HepG2 (cell line): ENCODE measurements around the gene SOX13. TPM values are rescaled to one million over a fixed set of nuclear protein-coding genes. Genes with fewer than 3 reads are reported as not detected.

ENCODE experiments used
- GATAD2A ChIP-seq: IDR thresholded peaks from 2 replicates; pipeline ENCODE4 v1.6.1; 2016
- HDAC2 ChIP-seq: sonication (generic); formaldehyde crosslinking; IDR thresholded peaks from 2 replicates; pipeline ENCODE4 v1.4.0; 2020; ENCODE audit warnings: missing genetic modification reagents
- KLF15 ChIP-seq: sonication (generic); formaldehyde crosslinking; IDR thresholded peaks from 2 replicates; pipeline ENCODE4 v1.8.1; 2023; ENCODE audit warnings: borderline replicate concordance, mild to moderate bottlenecking, inconsistent platforms, missing genetic modification reagents, mixed read lengths
- NONO ChIP-seq, 2 experiments: fragments of 450-650 bp in 1 of 2; sonication (generic) in 1 of 2; formaldehyde crosslinking in 1 of 2; IDR thresholded peaks in 1 of 2; conservative IDR thresholded peaks in 1 of 2; 2 replicates each; pipeline versions ENCODE4 v1.6.1 to v1.8.0; 2017 to 2022; ENCODE audit warnings: mild to moderate bottlenecking in 1 of 2, missing genetic modification reagents in 1 of 2, moderate library complexity in 1 of 2
- NR2F1 ChIP-seq, 2 experiments: fragments of 450-650 bp in 1 of 2; formaldehyde crosslinking in 1 of 2; IDR thresholded peaks; 2 replicates each; pipeline versions ENCODE4 v1.5.0 to v1.6.1; 2016 to 2020; ENCODE audit warnings: mild to moderate bottlenecking in 1 of 2, missing compliant biosample characterization in 1 of 2, missing genetic modification reagents in 1 of 2, moderate library complexity in 1 of 2
- NR2F2 ChIP-seq: IDR thresholded peaks from 2 replicates; pipeline ENCODE4 v1.6.1; 2012; ENCODE audit warnings: low read depth, inconsistent platforms, borderline replicate concordance
- NR2F6 ChIP-seq, 2 experiments: IDR thresholded peaks; 2 replicates each; pipeline ENCODE4 v1.6.1; 2016; ENCODE audit warnings: antibody characterized with exemption in 1 of 2, mild to moderate bottlenecking in 1 of 2
- PATZ1 ChIP-seq: sonication (generic); formaldehyde crosslinking; IDR thresholded peaks from 2 replicates; pipeline ENCODE4 v1.4.0; 2020; ENCODE audit warnings: missing genetic modification reagents
- RARA ChIP-seq: IDR thresholded peaks from 2 replicates; pipeline ENCODE4 v1.6.1; 2016; ENCODE audit warnings: missing genetic modification reagents, missing compliant biosample characterization
- RXRA ChIP-seq: sonication (generic); formaldehyde crosslinking; IDR thresholded peaks from 2 replicates; pipeline ENCODE4 v1.5.1; 2020; ENCODE audit warnings: missing genetic modification reagents
- SOX13 ChIP-seq, 3 experiments: fragments of 450-650 bp in 1 of 3; sonication (generic) in 1 of 3; formaldehyde crosslinking in 1 of 3; IDR thresholded peaks in 2 of 3; conservative IDR thresholded peaks in 1 of 3; 2 replicates each; pipeline versions ENCODE4 v1.5.0 to v1.6.1; 2016 to 2020; ENCODE audit warnings: antibody characterized with exemption in 1 of 3, mild to moderate bottlenecking in 1 of 3, missing compliant biosample characterization in 1 of 3, missing genetic modification reagents in 1 of 3, moderate library complexity in 1 of 3
- THRA ChIP-seq: sonication (generic); formaldehyde crosslinking; IDR thresholded peaks from 2 replicates; pipeline ENCODE4 v1.4.0; 2020; ENCODE audit warnings: missing genetic modification reagents, borderline replicate concordance
- ZBTB49 ChIP-seq: sonication (generic); formaldehyde crosslinking; IDR thresholded peaks from 2 replicates; pipeline ENCODE4 v1.4.0; 2020; ENCODE audit warnings: missing genetic modification reagents, borderline replicate concordance
- ZNF337 ChIP-seq: sonication (generic); formaldehyde crosslinking; IDR thresholded peaks from 2 replicates; pipeline ENCODE4 v1.5.1; 2020; ENCODE audit warnings: missing genetic modification reagents, low read depth, mild to moderate bottlenecking, borderline replicate concordance
- ZNF484 ChIP-seq: sonication (generic); formaldehyde crosslinking; IDR thresholded peaks from 2 replicates; pipeline ENCODE4 v1.5.1; 2020; ENCODE audit warnings: mild to moderate bottlenecking, low read depth, missing genetic modification reagents, borderline replicate concordance
- ZNF652 ChIP-seq: IDR thresholded peaks from 2 replicates; pipeline ENCODE4 v1.6.1; 2016; ENCODE audit warnings: low read depth, borderline replicate concordance
- ZSCAN22 ChIP-seq: sonication (generic); formaldehyde crosslinking; IDR thresholded peaks from 2 replicates; pipeline ENCODE4 v1.4.0; 2020; ENCODE audit warnings: mild to moderate bottlenecking, missing genetic modification reagents
- polyA plus RNA-seq, 8 experiments: library from polyadenylated mRNA; depleted of rRNA in 3 of 8; stranded (reverse) in 7 of 8; unstranded in 1 of 8; fragments of >200 nt; fragmentation: Illumina TruSeq in 4 of 8; extraction: Trizol in 4 of 8; gene quantifications; 2 replicates each; pipeline versions ENCODE4 v1.2.1 to v1.2.3, GENCODE V29; 2011 to 2016; ENCODE audit warnings: low read depth in 4 of 8, missing spikeins in 1 of 8, mixed read lengths in 1 of 8; ENCODE audit not compliant: insufficient read depth in 1 of 8
- total RNA-seq, 5 experiments: library from RNA; depleted of rRNA; stranded (reverse); fragments of >200 nt; fragmentation: Illumina TruSeq; extraction: Trizol; gene quantifications; 2 replicates each; pipeline ENCODE4 v1.2.3, GENCODE V29; 2016; ENCODE audit warnings: low read depth in 1 of 5
- TF ChIP-seq, protein P1 (sequence below): sonication (generic); formaldehyde crosslinking; IDR thresholded peaks from 2 replicates; pipeline ENCODE4 v1.9.0; 2022; ENCODE audit warnings: low read depth, missing genetic modification reagents
- TF ChIP-seq, protein P2 (sequence below): sonication (generic); formaldehyde crosslinking; IDR thresholded peaks from 2 replicates; pipeline ENCODE4 v1.5.1; 2020; ENCODE audit warnings: missing genetic modification reagents, mild to moderate bottlenecking, borderline replicate concordance

The SOX13 gene
- total and polyA plus RNA-seq, 2 of the 13 experiments (the other 11 are each of a cell fraction or from before 2014, with no cell fraction given): 13.3 to 15.8 TPM

DNA sequence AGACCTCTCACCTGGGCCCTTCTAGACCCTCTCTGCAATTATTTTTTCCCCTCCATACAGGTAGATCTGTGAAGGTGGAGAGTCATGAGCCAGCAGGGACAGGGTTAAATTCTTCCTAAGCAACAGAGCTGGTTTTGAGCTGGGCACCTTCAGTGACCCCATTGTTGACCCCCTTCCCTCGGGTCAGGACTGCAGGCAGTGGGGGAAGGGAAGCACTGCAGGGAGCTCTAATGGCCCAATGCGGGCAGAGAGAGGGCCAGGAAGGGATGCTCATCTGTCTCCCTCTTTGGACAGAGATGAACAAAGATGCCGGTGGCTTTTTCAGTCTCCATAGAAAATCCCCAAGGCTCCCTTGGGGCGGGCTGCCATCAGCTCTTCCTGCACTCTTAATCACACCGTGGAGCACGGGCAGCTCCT lies 21.4 kb downstream of the SOX13 start (continued):
- TF ChIP-seq, protein P1, sequence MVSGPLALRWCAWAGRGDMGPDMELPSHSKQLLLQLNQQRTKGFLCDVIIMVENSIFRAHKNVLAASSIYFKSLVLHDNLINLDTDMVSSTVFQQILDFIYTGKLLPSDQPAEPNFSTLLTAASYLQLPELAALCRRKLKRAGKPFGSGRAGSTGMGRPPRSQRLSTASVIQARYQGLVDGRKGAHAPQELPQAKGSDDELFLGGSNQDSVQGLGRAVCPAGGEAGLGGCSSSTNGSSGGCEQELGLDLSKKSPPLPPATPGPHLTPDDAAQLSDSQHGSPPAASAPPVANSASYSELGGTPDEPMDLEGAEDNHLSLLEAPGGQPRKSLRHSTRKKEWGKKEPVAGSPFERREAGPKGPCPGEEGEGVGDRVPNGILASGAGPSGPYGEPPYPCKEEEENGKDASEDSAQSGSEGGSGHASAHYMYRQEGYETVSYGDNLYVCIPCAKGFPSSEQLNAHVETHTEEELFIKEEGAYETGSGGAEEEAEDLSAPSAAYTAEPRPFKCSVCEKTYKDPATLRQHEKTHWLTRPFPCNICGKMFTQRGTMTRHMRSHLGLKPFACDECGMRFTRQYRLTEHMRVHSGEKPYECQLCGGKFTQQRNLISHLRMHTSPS (CRISPR knock-in tag): peak; percentile 23; the same call in 1 of the 2 replicates
- TF ChIP-seq NR2F1 (CRISPR knock-in tag; IDR thresholded peaks at IDR 0.05) (0 out of 4 replicates have a peak, but pooled peaks of 1 of the 2 experiments have one; percentile 57), NR2F2 (peak; percentile 64; the same call in 1 of the 2 replicates), PATZ1 (CRISPR knock-in tag) (peak; percentile 63; the same call in 1 of the 2 replicates), RXRA (CRISPR knock-in tag) (peak; percentile 71), ZNF337 (CRISPR knock-in tag) (no peak), ZBTB49 (CRISPR knock-in tag) (no peak), SOX13 (IDR thresholded peaks at IDR 0.05) (no peak), SOX13 (CRISPR knock-in tag; conservative IDR thresholded peaks at IDR 0.05 in 1 of 2, IDR thresholded peaks at IDR 0.05 in 1 of 2) (peak in 1 of 2 experiments; percentile 39; a peak in 2 of 4 replicates), RARA (peak; percentile 72), ZNF484 (no peak), NONO (IDR thresholded peaks at IDR 0.05) (no peak), NONO (CRISPR knock-in tag; conservative IDR thresholded peaks at IDR 0.05) (peak; percentile 42; the same call in 1 of the 2 replicates), HDAC2 (CRISPR knock-in tag) (0 out of 2 replicates have a peak, but pooled peaks have one; percentile 16), NR2F6 (IDR thresholded peaks at IDR 0.05) (peak; percentile 88), NR2F6 (CRISPR knock-in tag; IDR thresholded peaks at IDR 0.05) (peak; percentile 85), ZNF652 (CRISPR knock-in tag) (peak; percentile 93), GATAD2A (CRISPR knock-in tag) (peak; percentile 53; the same call in 1 of the 2 replicates), THRA (CRISPR knock-in tag) (peak; percentile 57; the same call in 1 of the 2 replicates), ZSCAN22 (CRISPR knock-in tag) (no peak), KLF15 (CRISPR knock-in tag) (no peak)
- TF ChIP-seq, protein P2, sequence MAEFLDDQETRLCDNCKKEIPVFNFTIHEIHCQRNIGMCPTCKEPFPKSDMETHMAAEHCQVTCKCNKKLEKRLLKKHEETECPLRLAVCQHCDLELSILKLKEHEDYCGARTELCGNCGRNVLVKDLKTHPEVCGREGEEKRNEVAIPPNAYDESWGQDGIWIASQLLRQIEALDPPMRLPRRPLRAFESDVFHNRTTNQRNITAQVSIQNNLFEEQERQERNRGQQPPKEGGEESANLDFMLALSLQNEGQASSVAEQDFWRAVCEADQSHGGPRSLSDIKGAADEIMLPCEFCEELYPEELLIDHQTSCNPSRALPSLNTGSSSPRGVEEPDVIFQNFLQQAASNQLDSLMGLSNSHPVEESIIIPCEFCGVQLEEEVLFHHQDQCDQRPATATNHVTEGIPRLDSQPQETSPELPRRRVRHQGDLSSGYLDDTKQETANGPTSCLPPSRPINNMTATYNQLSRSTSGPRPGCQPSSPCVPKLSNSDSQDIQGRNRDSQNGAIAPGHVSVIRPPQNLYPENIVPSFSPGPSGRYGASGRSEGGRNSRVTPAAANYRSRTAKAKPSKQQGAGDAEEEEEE: no peak
